Measurements from ENCODE around the gene MATN1.

MATN1 gene

DNA sequence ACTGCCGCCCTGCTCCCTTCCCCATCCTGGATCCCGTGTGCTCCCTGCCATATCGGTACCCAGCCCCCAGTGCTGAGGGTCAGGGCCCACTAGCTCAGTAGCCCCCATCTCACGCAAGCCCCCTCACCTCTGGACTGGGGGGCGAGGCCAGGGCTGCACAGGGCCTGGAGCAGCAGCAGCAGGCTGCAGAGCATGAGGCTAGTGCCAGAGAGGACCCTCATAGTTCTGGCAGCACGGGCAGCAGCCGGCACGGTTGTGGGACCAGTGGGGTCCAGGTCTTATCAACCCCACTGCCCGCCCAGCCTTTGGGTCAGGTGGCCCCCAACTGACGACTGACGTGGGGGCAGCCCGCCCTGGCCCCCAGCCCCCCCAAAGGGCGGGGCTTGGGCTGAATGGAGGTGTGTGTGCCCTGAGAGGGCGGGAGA, at the start of gene MATN1:
Gene MATN1 (minus strand): TSS at position 255 of the 425 bp plus-strand sequence. CDS start 34 bp downstream, at position 221.
- DNase-seq (ENCODE audit: low spot score) = no peak
- no peak for ATAC-seq (ENCODE audit: low read depth)
- no peaks in the 10 kb centered on the region for H3K27me3 ChIP-seq (ENCODE audit: insufficient read depth, poor library complexity, severe bottlenecking)
- H3K9me3 ChIP-seq (ENCODE audit: severe bottlenecking) = no peaks in the 10 kb centered on the region
- no peak within 1 kb of the TSS for H3K4me3 ChIP-seq (ENCODE audit: severe bottlenecking)
- no peaks in the 10 kb centered on the region for H3K4me1 ChIP-seq (ENCODE audit: insufficient read depth, poor library complexity, severe bottlenecking)
- no peaks in the 10 kb centered on the region for H3K36me3 ChIP-seq (ENCODE audit: low read depth)
- no peak within 1 kb of the TSS for H3K27ac ChIP-seq (ENCODE audit: poor library complexity, severe bottlenecking)
- TF ChIP-seq CTCF (IDR thresholded peaks at IDR 0.05; ENCODE audit: poor library complexity, severe bottlenecking) = no peak

GRCh38 chr1:30771005-30771404, 47.6 kb upstream of the MATN1 start:
- ATAC-seq (ENCODE audit: low read depth) (no peak), DNase-seq (ENCODE audit: low spot score) (no peak)
- TF ChIP-seq CTCF (IDR thresholded peaks at IDR 0.05; ENCODE audit: poor library complexity, severe bottlenecking) = no peak
- Histone ChIP-seq H3K4me3 (ENCODE audit: severe bottlenecking) (no peak overlapping the region), H3K36me3 (ENCODE audit: low read depth) (no peaks in the 10 kb centered on the region), H3K27ac (ENCODE audit: poor library complexity, severe bottlenecking) (no peak overlapping the region), H3K27me3 (ENCODE audit: insufficient read depth, poor library complexity, severe bottlenecking) (no peaks in the 10 kb centered on the region), H3K9me3 (ENCODE audit: severe bottlenecking) (no peaks in the 10 kb centered on the region), H3K4me1 (ENCODE audit: insufficient read depth, poor library complexity, severe bottlenecking) (no peaks in the 10 kb centered on the region)

DNA sequence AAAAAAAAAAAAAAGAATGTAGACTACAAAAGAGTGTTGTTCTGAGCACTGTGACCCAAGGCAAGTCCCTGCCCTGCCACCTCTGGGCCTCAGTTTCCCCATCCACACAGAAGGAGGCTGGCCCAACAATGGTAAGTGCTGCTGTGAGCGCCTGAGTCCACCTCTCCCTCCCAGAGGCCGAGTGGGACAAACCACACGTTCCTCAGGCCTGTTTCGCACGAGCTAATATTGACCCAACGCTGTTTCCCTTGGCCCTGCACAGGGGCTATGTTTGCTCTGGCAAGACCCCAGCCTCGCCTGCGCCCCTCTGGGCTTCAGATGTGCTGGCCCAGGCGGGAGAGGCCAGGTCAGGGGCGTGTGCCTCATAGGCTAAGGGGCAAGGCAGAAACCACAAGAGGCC, 46.8 kb upstream of the MATN1 start:
- ATAC-seq (ENCODE audit: low read depth) (no peak), DNase-seq (ENCODE audit: low spot score) (no peak)
- no peaks in the 10 kb centered on the region for H3K4me1 ChIP-seq (ENCODE audit: insufficient read depth, poor library complexity, severe bottlenecking)
- H3K27me3 ChIP-seq (ENCODE audit: insufficient read depth, poor library complexity, severe bottlenecking) = no peaks in the 10 kb centered on the region
- H3K27ac ChIP-seq (ENCODE audit: poor library complexity, severe bottlenecking) = no peak overlapping the region
- no peaks in the 10 kb centered on the region for H3K36me3 ChIP-seq (ENCODE audit: low read depth)
- no peak overlapping the region for H3K4me3 ChIP-seq (ENCODE audit: severe bottlenecking)
- no peak for TF ChIP-seq CTCF (IDR thresholded peaks at IDR 0.05; ENCODE audit: poor library complexity, severe bottlenecking)
- no peaks in the 10 kb centered on the region for H3K9me3 ChIP-seq (ENCODE audit: severe bottlenecking)

- ATAC-seq (ENCODE audit: low read depth) (no peak), DNase-seq (ENCODE audit: low spot score) (no peak)
- Histone ChIP-seq H3K27ac (ENCODE audit: poor library complexity, severe bottlenecking) (no peak overlapping the region), H3K36me3 (ENCODE audit: low read depth) (no peaks in the 10 kb centered on the region), H3K27me3 (ENCODE audit: insufficient read depth, poor library complexity, severe bottlenecking) (no peaks in the 10 kb centered on the region), H3K4me1 (ENCODE audit: insufficient read depth, poor library complexity, severe bottlenecking) (no peaks in the 10 kb centered on the region), H3K4me3 (ENCODE audit: severe bottlenecking) (no peak overlapping the region), H3K9me3 (ENCODE audit: severe bottlenecking) (no peaks in the 10 kb centered on the region)
- no peak for TF ChIP-seq CTCF (IDR thresholded peaks at IDR 0.05; ENCODE audit: poor library complexity, severe bottlenecking)
Observed at GRCh38 chr1:30768830-30769718, 45.7 kb upstream of the MATN1 start.

Data from RWPE2 (cell line).